ENCODE data around the gene RET. TPM values are rescaled to one million over a fixed set of nuclear protein-coding genes. Genes with fewer than 3 reads are reported as not detected.
A peak's percentile ranks its signal among the peaks of the same experiment; 100 is the strongest.

The RET gene
- 1 to 10 TPM in 1 of 3 donors, under 1 TPM in 2; 0.66 to 1.8 (median 0.96) TPM for total RNA-seq

DNA sequence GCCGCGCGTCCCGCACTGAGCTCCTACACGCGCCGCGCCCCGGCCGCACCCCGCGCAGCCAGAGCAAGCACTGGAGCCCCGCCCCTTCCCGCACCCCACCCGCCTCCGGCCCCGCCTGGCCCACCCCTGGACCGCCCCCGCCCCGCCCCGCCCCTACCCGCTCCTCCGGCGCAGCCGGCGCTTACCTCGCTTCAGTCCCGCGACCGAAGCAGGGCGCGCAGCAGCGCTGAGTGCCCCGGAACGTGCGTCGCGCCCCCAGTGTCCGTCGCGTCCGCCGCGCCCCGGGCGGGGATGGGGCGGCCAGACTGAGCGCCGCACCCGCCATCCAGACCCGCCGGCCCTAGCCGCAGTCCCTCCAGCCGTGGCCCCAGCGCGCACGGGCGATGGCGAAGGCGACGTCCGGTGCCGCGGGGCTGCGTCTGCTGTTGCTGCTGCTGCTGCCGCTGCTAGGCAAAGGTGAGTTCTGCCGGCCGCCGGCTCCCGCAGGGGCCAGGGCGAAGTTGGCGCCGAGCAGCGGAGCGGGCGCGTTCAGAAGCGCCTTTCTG is at the start of gene RET:
Gene RET, plus strand, starts transcription at position 194 of the 545 bp plus-strand sequence. Its CDS starts 190 bp downstream, at position 384.
- peaks cover 0 to 69% of the 10 kb centered on the region in 2 donors for H3K27me3 ChIP-seq
- H3K4me3 ChIP-seq, result peak within 1 kb of the TSS; percentile 39 to 70 (median 53)
- intact Hi-C loops (cut with DNase I; ENCODE audit: low total_unique reads), result no loop called here

DNA sequence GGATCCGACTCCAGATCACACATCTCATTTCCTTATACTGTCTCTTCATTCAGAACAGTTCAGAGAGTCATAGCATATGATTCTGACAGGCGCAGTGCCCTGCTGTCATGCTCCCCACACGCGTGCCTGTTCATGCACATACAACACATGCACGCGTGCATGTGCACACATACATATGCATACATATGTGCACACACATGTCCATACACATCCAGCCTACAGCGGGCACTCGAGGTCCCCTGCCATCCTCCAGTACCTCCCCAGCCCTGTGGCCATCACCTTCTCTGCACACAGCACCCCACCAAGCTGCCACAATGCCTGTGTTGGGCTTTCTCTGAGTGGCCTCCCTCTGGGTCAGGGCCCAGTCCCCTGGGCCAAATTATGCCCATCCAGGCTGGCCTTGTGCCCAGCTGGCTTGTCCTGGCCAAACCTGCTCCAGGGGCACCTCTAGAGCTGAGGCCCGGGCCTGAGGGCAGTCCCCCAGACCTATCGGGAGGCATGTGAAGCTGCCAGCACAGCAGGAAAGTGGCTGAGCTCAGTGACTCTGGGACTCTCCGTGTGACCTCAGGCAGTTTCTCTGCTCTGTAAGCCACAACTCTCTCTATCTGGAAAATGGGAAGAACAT is 49.4 kb upstream of the RET start:
- no peak overlapping the region for H3K27ac ChIP-seq
- no peak for TF ChIP-seq POLR2AphosphoS5 (IDR thresholded peaks at IDR 0.05)
- no peak for TF ChIP-seq POLR2A (IDR thresholded peaks at IDR 0.05)
- TF ChIP-seq, protein P1, sequence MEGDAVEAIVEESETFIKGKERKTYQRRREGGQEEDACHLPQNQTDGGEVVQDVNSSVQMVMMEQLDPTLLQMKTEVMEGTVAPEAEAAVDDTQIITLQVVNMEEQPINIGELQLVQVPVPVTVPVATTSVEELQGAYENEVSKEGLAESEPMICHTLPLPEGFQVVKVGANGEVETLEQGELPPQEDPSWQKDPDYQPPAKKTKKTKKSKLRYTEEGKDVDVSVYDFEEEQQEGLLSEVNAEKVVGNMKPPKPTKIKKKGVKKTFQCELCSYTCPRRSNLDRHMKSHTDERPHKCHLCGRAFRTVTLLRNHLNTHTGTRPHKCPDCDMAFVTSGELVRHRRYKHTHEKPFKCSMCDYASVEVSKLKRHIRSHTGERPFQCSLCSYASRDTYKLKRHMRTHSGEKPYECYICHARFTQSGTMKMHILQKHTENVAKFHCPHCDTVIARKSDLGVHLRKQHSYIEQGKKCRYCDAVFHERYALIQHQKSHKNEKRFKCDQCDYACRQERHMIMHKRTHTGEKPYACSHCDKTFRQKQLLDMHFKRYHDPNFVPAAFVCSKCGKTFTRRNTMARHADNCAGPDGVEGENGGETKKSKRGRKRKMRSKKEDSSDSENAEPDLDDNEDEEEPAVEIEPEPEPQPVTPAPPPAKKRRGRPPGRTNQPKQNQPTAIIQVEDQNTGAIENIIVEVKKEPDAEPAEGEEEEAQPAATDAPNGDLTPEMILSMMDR (IDR thresholded peaks at IDR 0.05), result no peak
- H3K4me3 ChIP-seq, result no peak overlapping the region
- intact Hi-C loops (cut with DNase I; ENCODE audit: low total_unique reads), result no loop called here
- no peaks in the 10 kb centered on the region for H3K36me3 ChIP-seq
- no peaks in the 10 kb centered on the region for H3K27me3 ChIP-seq
- peaks cover 8 to 10% of the 10 kb centered on the region in 2 donors for H3K9me3 ChIP-seq
- H3K4me1 ChIP-seq, result no peaks in the 10 kb centered on the region
- DNase-seq (ENCODE audit: low spot score in 2 of 2), result no peak

More for the DNA sequence above, at the start of gene RET:
- DNase-seq (ENCODE audit: low spot score in 2 of 2), result no peak
- Histone ChIP-seq H3K4me1 (peaks cover 0 to 4% of the 10 kb centered on the region in 2 donors), H3K27ac (no peak within 1 kb of the TSS), H3K36me3 (no peaks in the 10 kb centered on the region), H3K9me3 (no peaks in the 10 kb centered on the region)
- TF ChIP-seq, protein P1 (IDR thresholded peaks at IDR 0.05), result no peak
- no peak for TF ChIP-seq POLR2AphosphoS5 (IDR thresholded peaks at IDR 0.05)
- no peak for TF ChIP-seq POLR2A (IDR thresholded peaks at IDR 0.05)

GRCh38 chr10:43028143-43028542 is 48.7 kb upstream of the RET start:
- intact Hi-C loops (cut with DNase I; ENCODE audit: low total_unique reads), result no loop called here
- TF ChIP-seq POLR2A (IDR thresholded peaks at IDR 0.05), result no peak
- no peak for TF ChIP-seq POLR2AphosphoS5 (IDR thresholded peaks at IDR 0.05)
- TF ChIP-seq, protein P1 (IDR thresholded peaks at IDR 0.05), result no peak
- H3K36me3 ChIP-seq, result no peaks in the 10 kb centered on the region
- H3K27ac ChIP-seq, result no peak overlapping the region
- H3K27me3 ChIP-seq, result no peaks in the 10 kb centered on the region
- H3K9me3 ChIP-seq, result peaks cover 14 to 16% of the 10 kb centered on the region in 2 donors
- no peak overlapping the region for H3K4me3 ChIP-seq
- no peaks in the 10 kb centered on the region for H3K4me1 ChIP-seq
- DNase-seq (ENCODE audit: low spot score in 2 of 2), result no peak

DNA sequence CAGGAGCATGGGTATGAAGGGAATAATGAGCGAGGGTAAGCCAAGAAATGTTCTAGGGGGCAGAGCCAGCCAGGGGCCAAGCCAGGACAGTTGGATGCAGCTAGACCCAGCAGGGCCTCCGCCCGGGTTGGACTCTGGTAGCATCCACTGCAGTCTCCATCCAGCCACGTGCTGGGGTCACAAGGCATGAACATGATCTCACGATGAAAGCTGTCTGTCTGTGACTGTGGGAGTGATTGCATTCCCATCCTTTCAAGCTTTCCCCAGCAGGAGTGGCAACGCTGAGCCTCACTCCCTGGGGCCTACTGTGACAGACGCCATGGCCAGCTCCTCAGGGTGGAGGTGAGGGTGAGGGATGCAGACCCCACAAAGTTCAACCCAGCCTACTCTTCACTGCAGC is 47.8 kb upstream of the RET start:
- H3K27ac ChIP-seq, result no peak overlapping the region
- peaks cover 14 to 16% of the 10 kb centered on the region in 2 donors for H3K9me3 ChIP-seq
- no peaks in the 10 kb centered on the region for H3K27me3 ChIP-seq
- no peaks in the 10 kb centered on the region for H3K36me3 ChIP-seq
- intact Hi-C loops (cut with DNase I; ENCODE audit: low total_unique reads), result no loop called here
- TF ChIP-seq POLR2AphosphoS5 (IDR thresholded peaks at IDR 0.05), result no peak
- no peak for TF ChIP-seq POLR2A (IDR thresholded peaks at IDR 0.05)
- no peak overlapping the region for H3K4me3 ChIP-seq
- no peaks in the 10 kb centered on the region for H3K4me1 ChIP-seq
- no peak for DNase-seq (ENCODE audit: low spot score in 2 of 2)

DNA sequence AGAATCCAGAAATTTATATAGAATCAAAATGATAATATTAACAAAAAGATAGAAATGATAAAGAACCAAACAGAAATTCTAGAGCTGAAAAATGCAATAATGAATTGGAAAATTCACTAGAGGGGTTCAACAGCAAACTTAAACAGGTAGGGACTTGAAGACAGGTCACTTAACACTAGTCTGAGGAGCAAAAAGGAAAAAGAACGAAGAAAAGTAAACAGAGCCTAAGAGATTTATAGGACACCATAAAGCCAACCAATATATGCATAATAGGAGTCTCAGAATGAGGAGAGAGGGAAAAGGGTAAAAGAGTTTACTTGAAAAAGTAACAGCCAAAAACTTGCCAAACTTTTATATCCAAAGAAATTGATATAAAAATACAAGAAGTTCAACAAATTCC is 44.3 kb upstream of the RET start:
- Histone ChIP-seq H3K27ac (no peak overlapping the region), H3K9me3 (peaks cover 14 to 16% of the 10 kb centered on the region in 2 donors), H3K4me3 (no peak overlapping the region), H3K36me3 (no peaks in the 10 kb centered on the region), H3K4me1 (no peaks in the 10 kb centered on the region), H3K27me3 (no peaks in the 10 kb centered on the region)
- no peak for DNase-seq (ENCODE audit: low spot score in 2 of 2)
- intact Hi-C loops (cut with DNase I; ENCODE audit: low total_unique reads), result no loop called here
- TF ChIP-seq, protein P1 (IDR thresholded peaks at IDR 0.05), result no peak
- TF ChIP-seq POLR2A (IDR thresholded peaks at IDR 0.05) (no peak), POLR2AphosphoS5 (IDR thresholded peaks at IDR 0.05) (no peak)
